Measurements from ENCODE around the gene SNRNP35. TPM values are rescaled to one million over a fixed set of nuclear protein-coding genes. Genes with fewer than 3 reads are reported as not detected.
"Not testable (repeated sequence)": the region's sequence is repeated elsewhere in the genome, so short reads cannot be mapped to it uniquely, and the experiment has no call there.

The SNRNP35 gene
- total RNA-seq, 2 donors from 2014 or later: 27.8 to 73.9 TPM

DNA sequence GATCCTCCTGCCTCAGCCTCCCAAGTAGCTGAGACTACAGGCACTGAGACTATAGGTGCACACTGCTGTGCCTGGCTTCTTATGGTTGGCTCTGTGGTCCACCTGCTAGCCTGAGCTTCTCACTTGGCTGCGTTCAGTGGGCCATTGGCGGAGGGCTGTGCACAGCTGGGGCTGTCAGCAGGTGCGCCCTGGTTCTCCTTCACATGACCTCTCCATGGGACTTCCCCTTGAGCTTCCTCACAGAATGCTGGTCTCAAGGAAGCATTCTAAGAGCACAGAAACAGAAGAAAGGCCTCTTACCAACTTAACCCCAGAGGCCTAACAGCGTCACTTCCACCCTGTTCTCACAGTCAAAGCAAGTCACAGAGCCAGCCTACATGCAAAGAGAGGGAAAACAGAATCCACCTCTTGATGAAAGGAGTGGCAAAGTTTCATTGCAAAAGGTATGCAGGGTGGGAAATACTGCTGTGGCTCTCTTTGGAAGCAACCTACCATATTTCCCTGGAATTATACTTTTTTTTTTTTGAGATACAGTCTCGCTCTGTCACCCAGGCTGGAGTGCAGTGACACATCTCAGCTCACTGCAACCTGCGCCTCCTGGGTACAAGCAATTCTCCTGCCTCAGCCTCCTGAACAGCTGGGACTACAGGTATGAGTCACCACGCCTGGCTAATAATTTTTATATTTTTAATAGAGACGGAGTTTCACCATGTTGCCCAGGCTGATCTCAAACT, 30.7 kb upstream of the SNRNP35 start:
- ATAC-seq (ENCODE audit: insufficient number of reproducible peaks, low FRiP score, low read depth) (no peak), DNase-seq (ENCODE audit: low spot score) (no peak)
- TF ChIP-seq, protein P1, sequence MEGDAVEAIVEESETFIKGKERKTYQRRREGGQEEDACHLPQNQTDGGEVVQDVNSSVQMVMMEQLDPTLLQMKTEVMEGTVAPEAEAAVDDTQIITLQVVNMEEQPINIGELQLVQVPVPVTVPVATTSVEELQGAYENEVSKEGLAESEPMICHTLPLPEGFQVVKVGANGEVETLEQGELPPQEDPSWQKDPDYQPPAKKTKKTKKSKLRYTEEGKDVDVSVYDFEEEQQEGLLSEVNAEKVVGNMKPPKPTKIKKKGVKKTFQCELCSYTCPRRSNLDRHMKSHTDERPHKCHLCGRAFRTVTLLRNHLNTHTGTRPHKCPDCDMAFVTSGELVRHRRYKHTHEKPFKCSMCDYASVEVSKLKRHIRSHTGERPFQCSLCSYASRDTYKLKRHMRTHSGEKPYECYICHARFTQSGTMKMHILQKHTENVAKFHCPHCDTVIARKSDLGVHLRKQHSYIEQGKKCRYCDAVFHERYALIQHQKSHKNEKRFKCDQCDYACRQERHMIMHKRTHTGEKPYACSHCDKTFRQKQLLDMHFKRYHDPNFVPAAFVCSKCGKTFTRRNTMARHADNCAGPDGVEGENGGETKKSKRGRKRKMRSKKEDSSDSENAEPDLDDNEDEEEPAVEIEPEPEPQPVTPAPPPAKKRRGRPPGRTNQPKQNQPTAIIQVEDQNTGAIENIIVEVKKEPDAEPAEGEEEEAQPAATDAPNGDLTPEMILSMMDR (IDR thresholded peaks at IDR 0.05): no peak
- peak overlapping the region in 1 of 2 donors; percentile 28 for H3K27ac ChIP-seq
- no peaks in the 10 kb centered on the region for H3K9me3 ChIP-seq
- H3K4me1 ChIP-seq (ENCODE audit: control insufficient read depth in 1 of 2, low read depth in 2 of 2): peaks cover 4 to 5% of the 10 kb centered on the region in 2 donors
- no peaks in the 10 kb centered on the region for H3K27me3 ChIP-seq (replicated peaks; ENCODE audit: insufficient read depth)
- H3K4me3 ChIP-seq: no peak overlapping the region
- H3K36me3 ChIP-seq: peaks cover 39% of the 10 kb centered on the region

DNA sequence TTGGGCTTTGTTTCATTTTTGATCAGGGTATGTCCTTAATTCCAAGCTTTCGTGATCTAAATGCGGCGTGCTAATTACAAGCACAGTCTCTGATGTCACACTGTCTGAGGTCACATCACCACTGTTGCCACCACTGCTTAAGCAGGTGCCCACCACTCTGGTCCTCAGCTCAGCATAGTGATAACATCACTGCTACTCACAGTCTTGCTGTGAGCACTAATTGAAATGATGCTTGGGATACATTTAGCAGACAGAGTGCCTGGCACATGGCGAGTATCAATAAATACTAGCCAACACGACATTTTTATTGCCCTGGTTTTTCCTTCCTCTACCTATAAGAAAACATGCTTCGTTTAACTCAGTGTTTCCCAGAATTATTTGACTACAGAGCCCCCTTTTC, 29.3 kb upstream of the SNRNP35 start:
- DNase-seq (ENCODE audit: low spot score) (no peak), ATAC-seq (ENCODE audit: insufficient number of reproducible peaks, low FRiP score, low read depth) (no peak)
- H3K4me1 ChIP-seq (ENCODE audit: control insufficient read depth in 1 of 2, low read depth in 2 of 2): peaks cover 11 to 15% of the 10 kb centered on the region in 2 donors
- no peak overlapping the region for H3K4me3 ChIP-seq
- H3K9me3 ChIP-seq: no peaks in the 10 kb centered on the region
- peaks cover 32% of the 10 kb centered on the region for H3K36me3 ChIP-seq
- H3K27me3 ChIP-seq (replicated peaks; ENCODE audit: insufficient read depth): no peaks in the 10 kb centered on the region
- H3K27ac ChIP-seq: no peak overlapping the region
- TF ChIP-seq, protein P1 (IDR thresholded peaks at IDR 0.05): no peak

DNA sequence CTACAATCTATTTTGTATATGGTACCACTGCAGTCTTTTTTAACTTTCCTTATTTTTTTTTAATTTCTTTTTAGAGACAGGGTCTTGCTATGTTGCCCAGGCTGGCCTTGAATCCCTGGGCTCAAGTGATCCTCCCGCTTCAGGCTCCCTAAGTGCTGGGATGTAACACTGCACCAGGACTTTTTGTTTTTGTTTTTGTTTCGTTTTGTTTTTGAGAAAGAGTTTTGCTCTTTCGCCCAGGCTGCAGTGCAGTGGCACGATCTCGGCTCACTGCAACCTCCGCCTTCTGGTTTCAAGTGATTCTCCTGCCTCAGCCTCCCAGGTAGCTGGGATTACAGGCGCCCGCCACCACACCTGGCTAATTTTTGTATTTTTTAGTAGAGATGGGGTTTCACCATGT, 28.8 kb upstream of the SNRNP35 start:
- Histone ChIP-seq H3K4me1 (ENCODE audit: control insufficient read depth in 1 of 2, low read depth in 2 of 2) (peaks cover 14 to 20% of the 10 kb centered on the region in 2 donors), H3K36me3 (peaks cover 32% of the 10 kb centered on the region)
- not testable (repeated sequence) for ATAC-seq (ENCODE audit: insufficient number of reproducible peaks, low FRiP score, low read depth); H3K27me3 ChIP-seq (replicated peaks; ENCODE audit: insufficient read depth); H3K9me3 ChIP-seq; H3K27ac ChIP-seq; DNase-seq (ENCODE audit: low spot score); H3K4me3 ChIP-seq

DNA sequence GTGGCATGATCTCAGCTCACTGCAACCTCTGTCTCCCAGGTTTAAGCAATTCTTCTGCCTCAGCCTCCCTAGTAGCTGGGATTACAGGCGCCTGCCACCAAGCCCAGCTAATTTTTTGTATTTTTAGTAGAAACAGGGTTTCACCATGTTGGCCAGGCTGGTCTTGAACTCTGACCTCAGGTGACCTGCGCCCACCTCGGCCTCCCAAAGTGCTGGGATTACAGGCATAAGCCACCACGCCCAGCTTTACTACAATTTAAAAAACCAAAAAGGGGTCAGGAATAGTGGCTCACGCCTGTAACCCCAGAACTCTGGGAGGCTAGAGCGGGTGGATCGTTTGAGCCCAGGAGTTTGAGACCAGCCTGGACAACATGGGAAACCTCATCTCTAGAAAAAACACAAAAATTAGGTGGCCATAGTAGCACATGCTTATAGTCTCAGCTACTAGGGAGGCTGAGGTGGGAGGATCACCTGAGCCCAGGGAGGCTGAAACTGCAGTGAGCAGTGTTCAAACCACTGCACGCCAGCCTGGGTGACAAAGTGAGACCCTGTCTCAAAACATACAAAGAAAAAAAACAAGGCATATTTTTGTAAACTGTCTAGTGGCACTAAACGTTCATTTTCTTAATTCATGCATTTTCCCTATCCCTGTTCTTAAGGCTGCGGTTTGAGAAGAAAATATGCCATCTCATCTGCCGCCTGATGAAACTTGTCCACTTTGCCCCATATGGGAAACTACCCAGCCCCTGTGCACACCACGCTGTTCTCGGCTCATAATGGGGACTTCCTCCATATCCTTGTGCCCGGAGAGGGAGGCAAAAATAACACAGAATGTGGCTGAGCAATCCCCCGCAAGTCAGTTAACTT, 25.8 kb upstream of the SNRNP35 start:
- ATAC-seq (ENCODE audit: insufficient number of reproducible peaks, low FRiP score, low read depth); DNase-seq (ENCODE audit: low spot score); H3K9me3 ChIP-seq; H3K27me3 ChIP-seq (replicated peaks; ENCODE audit: insufficient read depth): not testable (repeated sequence)
- peaks cover 28 to 37% of the 10 kb centered on the region in 2 donors for H3K4me1 ChIP-seq (ENCODE audit: control insufficient read depth in 1 of 2, low read depth in 2 of 2)
- peaks cover 25% of the 10 kb centered on the region for H3K36me3 ChIP-seq
- peak overlapping the region; percentile 85 for H3K4me3 ChIP-seq
- H3K27ac ChIP-seq: peak overlapping the region; percentile 52 to 84

DNA sequence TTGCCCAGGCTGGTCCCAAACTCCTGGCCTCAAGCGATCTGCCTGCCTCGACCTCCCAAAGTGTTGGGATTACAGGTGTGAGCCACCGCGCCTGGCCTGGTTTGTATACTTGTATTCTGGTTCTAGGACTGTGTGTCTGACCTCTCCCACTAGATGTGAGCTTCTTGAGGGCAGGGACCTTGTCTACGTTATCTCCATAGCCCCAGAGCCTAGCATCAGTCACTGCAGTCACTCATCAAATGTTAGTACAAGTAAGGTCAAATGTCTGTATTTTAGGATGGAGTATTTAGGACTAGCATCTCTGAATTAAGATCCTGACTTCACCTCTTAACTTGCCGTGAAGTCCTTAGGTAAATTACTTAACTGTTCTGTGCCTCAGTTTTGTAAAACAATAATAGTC, 24.3 kb upstream of the SNRNP35 start:
- ATAC-seq (ENCODE audit: insufficient number of reproducible peaks, low FRiP score, low read depth) (no peak), DNase-seq (ENCODE audit: low spot score) (no peak)
- Histone ChIP-seq H3K4me3 (peak overlapping the region; percentile 85), H3K27me3 (replicated peaks; ENCODE audit: insufficient read depth) (no peaks in the 10 kb centered on the region), H3K9me3 (no peaks in the 10 kb centered on the region), H3K4me1 (ENCODE audit: control insufficient read depth in 1 of 2, low read depth in 2 of 2) (peaks cover 28 to 37% of the 10 kb centered on the region in 2 donors), H3K27ac (peak overlapping the region; percentile 52 to 84), H3K36me3 (peaks cover 12% of the 10 kb centered on the region)
- TF ChIP-seq, protein P1 (IDR thresholded peaks at IDR 0.05): no peak

DNA sequence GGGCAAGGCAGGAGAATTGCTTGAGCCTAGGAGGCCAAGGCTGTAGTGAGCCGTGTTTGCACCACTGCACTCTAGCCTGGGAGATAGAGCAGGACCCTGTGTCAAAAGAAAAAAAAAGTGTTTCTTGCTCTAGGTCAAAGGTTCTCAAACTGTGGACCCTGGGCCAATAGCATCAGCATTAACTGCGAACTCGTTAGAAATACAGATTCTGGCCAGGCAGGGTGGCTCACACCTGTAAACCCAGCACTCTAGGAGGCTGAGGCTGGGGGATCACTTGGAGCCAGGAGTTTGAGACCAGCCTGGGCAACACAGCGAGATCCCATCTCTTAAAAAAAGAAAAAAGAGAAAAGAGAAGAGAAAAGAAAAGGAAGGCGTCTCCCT, 22.3 kb upstream of the SNRNP35 start:
- Histone ChIP-seq H3K27me3 (replicated peaks; ENCODE audit: insufficient read depth) (no peaks in the 10 kb centered on the region), H3K27ac (peak overlapping the region; percentile 84 to 90), H3K9me3 (no peaks in the 10 kb centered on the region), H3K4me3 (peak overlapping the region; percentile 85), H3K36me3 (no peaks in the 10 kb centered on the region), H3K4me1 (ENCODE audit: control insufficient read depth in 1 of 2, low read depth in 2 of 2) (peaks cover 28 to 37% of the 10 kb centered on the region in 2 donors)
- no peak for ATAC-seq (ENCODE audit: insufficient number of reproducible peaks, low FRiP score, low read depth)
- TF ChIP-seq, protein P1 (IDR thresholded peaks at IDR 0.05): no peak
- no peak for DNase-seq (ENCODE audit: low spot score)
